ENCODE results near the gene SACM1L.

The SACM1L gene

DNA sequence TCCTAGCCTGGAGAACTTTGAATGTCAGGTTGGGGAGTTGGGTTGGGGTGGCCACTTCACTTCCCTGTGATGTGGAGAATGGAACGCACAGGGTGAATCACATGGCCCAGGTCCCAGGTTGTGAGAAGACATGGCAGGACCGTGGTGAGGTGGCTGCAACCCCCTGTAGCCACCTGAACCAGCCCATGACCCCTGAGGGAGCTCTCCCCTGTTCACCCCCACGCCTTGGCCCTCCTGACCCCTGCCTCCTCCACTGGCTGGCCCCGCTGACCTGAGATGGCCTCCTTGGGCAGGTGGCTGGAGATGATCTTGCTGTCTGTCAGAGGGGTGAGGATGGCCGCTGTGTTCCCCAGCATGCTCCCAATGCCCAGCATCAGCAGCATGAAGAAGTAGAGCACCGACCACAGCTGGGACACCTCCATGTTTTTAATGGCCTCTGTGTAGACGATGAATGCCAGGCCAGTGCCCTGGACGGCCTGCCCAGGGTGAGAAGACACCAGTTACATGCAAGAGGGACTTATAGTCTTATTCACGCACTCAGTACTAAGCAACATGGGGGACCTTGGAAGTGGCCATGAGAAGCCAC, 76.2 kb downstream of the SACM1L start:
- no peak for TF ChIP-seq KLF16 (tag by site-specific recombination; IDR thresholded peaks at IDR 0.05)
- TF ChIP-seq, protein P1, sequence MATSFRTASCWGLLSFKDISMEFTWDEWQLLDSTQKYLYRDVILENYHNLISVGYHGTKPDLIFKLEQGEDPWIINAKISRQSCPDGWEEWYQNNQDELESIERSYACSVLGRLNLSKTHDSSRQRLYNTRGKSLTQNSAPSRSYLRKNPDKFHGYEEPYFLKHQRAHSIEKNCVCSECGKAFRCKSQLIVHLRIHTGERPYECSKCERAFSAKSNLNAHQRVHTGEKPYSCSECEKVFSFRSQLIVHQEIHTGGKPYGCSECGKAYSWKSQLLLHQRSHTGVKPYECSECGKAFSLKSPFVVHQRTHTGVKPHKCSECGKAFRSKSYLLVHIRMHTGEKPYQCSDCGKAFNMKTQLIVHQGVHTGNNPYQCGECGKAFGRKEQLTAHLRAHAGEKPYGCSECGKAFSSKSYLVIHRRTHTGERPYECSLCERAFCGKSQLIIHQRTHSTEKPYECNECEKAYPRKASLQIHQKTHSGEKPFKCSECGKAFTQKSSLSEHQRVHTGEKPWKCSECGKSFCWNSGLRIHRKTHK (tag by site-specific recombination; IDR thresholded peaks at IDR 0.05): no peak
- TF ChIP-seq ZNF10 (tag by site-specific recombination; IDR thresholded peaks at IDR 0.05): no peak
- TF ChIP-seq, protein P2, sequence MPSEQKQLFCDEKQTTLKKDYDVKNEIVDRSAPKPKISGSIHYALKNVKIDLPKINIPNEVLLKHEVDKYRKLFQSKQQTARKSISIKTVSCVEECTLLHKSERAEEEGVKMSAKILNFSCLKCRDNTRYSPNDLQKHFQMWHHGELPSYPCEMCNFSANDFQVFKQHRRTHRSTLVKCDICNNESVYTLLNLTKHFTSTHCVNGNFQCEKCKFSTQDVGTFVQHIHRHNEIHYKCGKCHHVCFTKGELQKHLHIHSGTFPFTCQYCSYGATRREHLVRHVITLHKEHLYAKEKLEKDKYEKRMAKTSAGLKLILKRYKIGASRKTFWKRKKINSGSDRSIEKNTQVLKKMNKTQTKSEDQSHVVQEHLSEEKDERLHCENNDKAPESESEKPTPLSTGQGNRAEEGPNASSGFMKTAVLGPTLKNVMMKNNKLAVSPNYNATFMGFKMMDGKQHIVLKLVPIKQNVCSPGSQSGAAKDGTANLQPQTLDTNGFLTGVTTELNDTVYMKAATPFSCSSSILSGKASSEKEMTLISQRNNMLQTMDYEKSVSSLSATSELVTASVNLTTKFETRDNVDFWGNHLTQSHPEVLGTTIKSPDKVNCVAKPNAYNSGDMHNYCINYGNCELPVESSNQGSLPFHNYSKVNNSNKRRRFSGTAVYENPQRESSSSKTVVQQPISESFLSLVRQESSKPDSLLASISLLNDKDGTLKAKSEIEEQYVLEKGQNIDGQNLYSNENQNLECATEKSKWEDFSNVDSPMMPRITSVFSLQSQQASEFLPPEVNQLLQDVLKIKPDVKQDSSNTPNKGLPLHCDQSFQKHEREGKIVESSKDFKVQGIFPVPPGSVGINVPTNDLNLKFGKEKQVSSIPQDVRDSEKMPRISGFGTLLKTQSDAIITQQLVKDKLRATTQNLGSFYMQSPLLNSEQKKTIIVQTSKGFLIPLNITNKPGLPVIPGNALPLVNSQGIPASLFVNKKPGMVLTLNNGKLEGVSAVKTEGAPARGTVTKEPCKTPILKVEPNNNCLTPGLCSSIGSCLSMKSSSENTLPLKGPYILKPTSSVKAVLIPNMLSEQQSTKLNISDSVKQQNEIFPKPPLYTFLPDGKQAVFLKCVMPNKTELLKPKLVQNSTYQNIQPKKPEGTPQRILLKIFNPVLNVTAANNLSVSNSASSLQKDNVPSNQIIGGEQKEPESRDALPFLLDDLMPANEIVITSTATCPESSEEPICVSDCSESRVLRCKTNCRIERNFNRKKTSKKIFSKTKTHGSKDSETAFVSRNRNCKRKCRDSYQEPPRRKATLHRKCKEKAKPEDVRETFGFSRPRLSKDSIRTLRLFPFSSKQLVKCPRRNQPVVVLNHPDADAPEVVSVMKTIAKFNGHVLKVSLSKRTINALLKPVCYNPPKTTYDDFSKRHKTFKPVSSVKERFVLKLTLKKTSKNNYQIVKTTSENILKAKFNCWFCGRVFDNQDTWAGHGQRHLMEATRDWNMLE (tag by site-specific recombination; conservative IDR thresholded peaks at IDR 0.05; ENCODE audit: low read depth): no peak
- TF ChIP-seq ZNF23 (tag by site-specific recombination; IDR thresholded peaks at IDR 0.05; ENCODE audit: borderline replicate concordance): no peak
- no peak for TF ChIP-seq ZNF169 (tag by site-specific recombination; IDR thresholded peaks at IDR 0.05)
- TF ChIP-seq, protein P3, sequence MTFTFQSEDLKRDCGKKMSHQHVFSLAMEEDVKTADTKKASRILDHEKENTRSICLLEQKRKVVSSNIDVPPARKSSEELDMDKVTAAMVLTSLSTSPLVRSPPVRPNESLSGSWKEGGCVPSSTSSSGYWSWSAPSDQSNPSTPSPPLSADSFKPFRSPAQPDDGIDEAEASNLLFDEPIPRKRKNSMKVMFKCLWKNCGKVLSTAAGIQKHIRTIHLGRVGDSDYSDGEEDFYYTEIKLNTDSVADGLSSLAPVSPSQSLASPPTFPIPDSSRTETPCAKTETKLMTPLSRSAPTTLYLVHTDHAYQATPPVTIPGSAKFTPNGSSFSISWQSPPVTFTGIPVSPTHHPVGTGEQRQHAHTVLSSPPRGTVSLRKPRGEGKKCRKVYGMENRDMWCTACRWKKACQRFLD (tag by site-specific recombination; IDR thresholded peaks at IDR 0.05): no peak
- no peaks in the 10 kb centered on the region for H3K9me3 ChIP-seq (ENCODE audit: control insufficient read depth, insufficient read depth, low read depth, low read length)

DNA sequence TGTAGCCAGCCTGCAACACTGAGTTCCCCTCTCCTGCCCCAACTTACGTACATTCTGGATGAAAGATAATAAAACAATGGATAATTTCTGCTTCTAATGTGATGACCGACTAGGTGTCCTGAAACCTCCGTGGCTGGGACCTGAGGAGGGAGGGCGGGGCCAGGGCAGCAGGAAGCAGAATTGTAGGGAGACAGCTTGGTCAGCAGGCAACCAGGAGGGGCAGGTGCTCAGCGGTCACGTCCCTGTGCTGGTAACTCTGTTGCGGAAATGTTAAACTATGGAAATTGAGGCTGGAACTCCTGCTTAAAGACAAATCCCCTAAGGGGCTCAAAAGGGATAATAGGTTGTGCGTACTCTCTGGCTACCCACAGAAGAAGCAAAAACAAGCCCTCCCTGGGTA, 76.8 kb downstream of the SACM1L start:
- CTCF ChIA-PET: no interaction called here
- no peaks in the 10 kb centered on the region for H3K4me1 ChIP-seq (ENCODE audit: control insufficient read depth, insufficient read depth, low read length)
- no peak for TF ChIP-seq ZNF112 (tag by site-specific recombination; IDR thresholded peaks at IDR 0.05)
- TF ChIP-seq ZNF266 (tag by site-specific recombination; IDR thresholded peaks at IDR 0.05; ENCODE audit: low read depth): no peak
- no peak for TF ChIP-seq KLF1 (tag by site-specific recombination; IDR thresholded peaks at IDR 0.05)
- TF ChIP-seq ZNF138 (tag by site-specific recombination; IDR thresholded peaks at IDR 0.05; ENCODE audit: borderline replicate concordance): no peak
- TF ChIP-seq, protein P2 (tag by site-specific recombination; conservative IDR thresholded peaks at IDR 0.05; ENCODE audit: low read depth): no peak
- TF ChIP-seq ZNF335 (tag by site-specific recombination; conservative IDR thresholded peaks at IDR 0.05): no peak
- no peak for TF ChIP-seq ZNF24 (tag by site-specific recombination; IDR thresholded peaks at IDR 0.05)
- TF ChIP-seq ZNF211 (tag by site-specific recombination; IDR thresholded peaks at IDR 0.05; ENCODE audit: low read depth): no peak
- TF ChIP-seq, protein P4, sequence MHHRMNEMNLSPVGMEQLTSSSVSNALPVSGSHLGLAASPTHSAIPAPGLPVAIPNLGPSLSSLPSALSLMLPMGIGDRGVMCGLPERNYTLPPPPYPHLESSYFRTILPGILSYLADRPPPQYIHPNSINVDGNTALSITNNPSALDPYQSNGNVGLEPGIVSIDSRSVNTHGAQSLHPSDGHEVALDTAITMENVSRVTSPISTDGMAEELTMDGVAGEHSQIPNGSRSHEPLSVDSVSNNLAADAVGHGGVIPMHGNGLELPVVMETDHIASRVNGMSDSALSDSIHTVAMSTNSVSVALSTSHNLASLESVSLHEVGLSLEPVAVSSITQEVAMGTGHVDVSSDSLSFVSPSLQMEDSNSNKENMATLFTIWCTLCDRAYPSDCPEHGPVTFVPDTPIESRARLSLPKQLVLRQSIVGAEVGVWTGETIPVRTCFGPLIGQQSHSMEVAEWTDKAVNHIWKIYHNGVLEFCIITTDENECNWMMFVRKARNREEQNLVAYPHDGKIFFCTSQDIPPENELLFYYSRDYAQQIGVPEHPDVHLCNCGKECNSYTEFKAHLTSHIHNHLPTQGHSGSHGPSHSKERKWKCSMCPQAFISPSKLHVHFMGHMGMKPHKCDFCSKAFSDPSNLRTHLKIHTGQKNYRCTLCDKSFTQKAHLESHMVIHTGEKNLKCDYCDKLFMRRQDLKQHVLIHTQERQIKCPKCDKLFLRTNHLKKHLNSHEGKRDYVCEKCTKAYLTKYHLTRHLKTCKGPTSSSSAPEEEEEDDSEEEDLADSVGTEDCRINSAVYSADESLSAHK (tag by site-specific recombination; IDR thresholded peaks at IDR 0.05): no peak
- TF ChIP-seq, protein P5, sequence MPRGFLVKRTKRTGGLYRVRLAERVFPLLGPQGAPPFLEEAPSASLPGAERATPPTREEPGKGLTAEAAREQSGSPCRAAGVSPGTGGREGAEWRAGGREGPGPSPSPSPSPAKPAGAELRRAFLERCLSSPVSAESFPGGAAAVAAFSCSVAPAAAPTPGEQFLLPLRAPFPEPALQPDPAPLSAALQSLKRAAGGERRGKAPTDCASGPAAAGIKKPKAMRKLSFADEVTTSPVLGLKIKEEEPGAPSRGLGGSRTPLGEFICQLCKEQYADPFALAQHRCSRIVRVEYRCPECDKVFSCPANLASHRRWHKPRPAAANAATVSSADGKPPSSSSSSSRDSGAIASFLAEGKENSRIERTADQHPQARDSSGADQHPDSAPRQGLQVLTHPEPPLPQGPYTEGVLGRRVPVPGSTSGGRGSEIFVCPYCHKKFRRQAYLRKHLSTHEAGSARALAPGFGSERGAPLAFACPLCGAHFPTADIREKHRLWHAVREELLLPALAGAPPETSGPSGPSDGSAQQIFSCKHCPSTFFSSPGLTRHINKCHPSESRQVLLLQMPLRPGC (tag by site-specific recombination; IDR thresholded peaks at IDR 0.05): no peak
- no peak overlapping the region for H3K4me3 ChIP-seq (ENCODE audit: low read depth, low read length)
- POLR2A ChIA-PET: no interaction called here
- H3K36me3 ChIP-seq (ENCODE audit: control insufficient read depth in 2 of 2, insufficient read depth in 1 of 2, low read length in 2 of 2): no peaks in the 10 kb centered on the region
- no peak overlapping the region for H3K27ac ChIP-seq (ENCODE audit: extremely low read depth, low read depth, low read length)
- no peaks in the 10 kb centered on the region for H3K9me3 ChIP-seq (ENCODE audit: control insufficient read depth, insufficient read depth, low read depth, low read length)

More for the DNA sequence above, 76.2 kb downstream of the SACM1L start:
- no peaks in the 10 kb centered on the region for H3K36me3 ChIP-seq (ENCODE audit: control insufficient read depth in 2 of 2, insufficient read depth in 1 of 2, low read length in 2 of 2)
- no peak overlapping the region for H3K27ac ChIP-seq (ENCODE audit: extremely low read depth, low read depth, low read length)
- H3K4me1 ChIP-seq (ENCODE audit: control insufficient read depth, insufficient read depth, low read length): no peaks in the 10 kb centered on the region
- ChIA-PET CTCF (interaction anchor here (0.6 kb wide), 1 partner anchor 556 kb away, joined by 3 read pairs; no protein-coding TSS in a partner anchor), POLR2A (no interaction called here)
- H3K4me3 ChIP-seq (ENCODE audit: low read depth, low read length): no peak overlapping the region

Measured in HEK293 (cell line).